DMS79 treated with DMSO at 0.1 percent for 48 hours (cell line): ENCODE measurements around the gene OR4D9.

Source experiments
- DNase-seq: peaks from one replicate; lab custom pipeline; 2025; lab: John Stamatoyannopoulos, UW

The OR4D9 gene

DNA sequence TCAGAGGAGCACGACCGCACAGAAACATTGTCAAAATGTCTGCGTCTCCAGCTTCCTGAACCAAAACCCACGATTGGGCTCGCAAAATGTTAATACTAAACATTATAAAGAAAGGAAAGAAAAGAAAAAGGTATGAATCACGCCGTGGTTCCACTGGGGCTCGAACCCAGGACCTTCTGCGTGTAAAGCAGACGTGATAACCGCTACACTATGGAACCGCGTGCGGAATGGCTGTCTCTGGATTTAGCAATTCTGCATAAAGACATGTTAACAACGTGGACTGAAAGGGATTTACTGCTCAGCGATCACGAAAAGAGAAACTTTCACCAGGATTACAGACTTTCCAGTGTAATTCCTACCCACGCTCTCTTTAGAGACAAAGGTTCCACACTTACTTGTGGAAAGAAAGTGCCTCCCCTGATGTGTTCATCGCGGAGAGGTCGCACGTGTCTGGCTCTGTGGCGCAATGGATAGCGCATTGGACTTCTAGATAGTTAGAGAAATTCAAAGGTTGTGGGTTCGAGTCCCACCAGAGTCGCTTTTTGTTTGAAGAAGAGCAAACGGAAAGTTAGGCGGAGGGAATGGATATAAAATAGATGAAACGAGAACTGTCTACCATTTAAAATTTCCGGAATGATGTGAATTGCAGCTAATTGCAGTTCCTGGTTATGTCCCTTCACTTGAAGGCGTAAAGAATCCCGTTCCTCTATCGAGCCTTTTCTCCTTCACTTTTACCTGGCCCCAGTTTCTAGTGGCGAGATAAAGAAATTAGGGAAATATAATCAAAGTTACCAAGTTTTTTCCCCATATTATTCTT lies 39.7 kb downstream of the OR4D9 start:
- peak; percentile 83 for DNase-seq

DNA sequence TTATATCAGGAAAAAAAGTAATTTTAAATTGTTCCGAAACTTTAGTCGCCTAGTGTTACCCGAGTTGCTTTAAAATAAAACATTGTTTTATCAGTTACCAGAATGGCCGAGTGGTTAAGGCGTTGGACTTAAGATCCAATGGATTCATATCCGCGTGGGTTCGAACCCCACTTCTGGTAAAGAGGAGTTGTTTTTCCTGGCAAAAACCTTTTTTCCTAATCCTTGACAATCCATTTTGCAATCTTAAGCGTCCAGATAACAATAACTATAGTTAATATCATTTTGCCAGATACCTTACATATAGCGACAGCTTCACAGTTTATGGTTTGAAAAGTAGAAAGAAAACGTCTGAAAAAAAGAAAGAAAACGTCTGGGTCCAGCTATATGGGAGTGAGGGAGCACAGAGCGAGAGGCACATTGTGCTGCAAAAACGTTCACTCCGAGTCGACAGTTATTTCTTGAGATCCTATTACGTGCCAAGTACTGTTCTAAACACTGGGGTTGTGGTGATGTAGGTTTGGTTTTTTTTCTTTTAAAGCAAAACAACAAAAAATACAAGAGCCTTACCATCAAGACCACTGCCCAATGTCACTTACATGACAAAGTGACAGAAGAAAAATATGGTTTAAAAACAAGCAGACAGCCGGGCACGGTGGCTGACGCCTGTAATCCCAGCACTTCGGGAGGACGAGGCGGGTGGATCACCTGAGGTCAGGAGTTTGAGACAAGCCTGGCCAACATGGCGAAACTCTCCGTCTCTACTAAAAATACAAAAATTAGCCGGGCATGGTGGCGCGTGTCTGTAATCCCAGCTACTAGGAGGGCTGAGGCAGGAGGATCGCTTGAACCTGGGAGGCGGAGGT lies 40.6 kb downstream of the OR4D9 start:
- no peak for DNase-seq

DNA sequence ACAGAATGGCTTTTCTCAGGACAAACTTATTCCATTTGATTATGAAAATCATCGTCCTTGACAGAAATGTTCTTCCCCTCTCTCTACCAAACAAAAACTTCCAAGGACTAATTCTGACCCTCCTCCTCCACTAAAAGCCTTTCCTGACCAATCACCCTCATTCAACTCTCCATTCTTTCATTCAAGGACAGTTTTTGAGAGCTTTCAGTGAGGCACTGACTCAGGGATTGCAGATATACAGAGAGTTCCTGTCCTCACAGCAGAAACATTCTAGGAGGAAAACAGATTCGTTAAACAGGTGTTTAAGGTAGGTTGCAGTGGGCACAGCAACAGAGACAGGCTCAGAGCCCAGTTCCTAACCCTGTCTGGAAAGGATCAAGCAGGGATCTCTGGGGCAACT lies 41.5 kb downstream of the OR4D9 start:
- no peak for DNase-seq

DNA sequence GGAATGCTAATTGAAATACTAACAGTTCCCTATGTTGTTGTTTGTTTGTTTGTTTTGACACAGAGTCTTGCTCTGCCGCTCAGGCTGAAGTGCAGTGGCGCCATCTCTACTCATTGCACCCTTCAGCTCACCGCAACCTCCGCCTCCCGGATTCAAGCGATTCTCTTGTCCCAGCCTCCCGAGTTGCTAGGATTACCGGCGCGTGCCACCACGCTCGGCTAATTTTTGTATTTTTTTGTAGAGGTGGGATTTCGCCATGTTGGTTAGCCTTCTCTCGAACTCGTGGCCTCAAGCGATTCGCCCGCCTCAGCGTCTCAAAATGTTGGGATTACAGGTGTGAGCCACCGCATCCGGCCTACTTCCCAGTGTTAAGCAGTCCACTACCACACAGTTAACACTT lies 42.0 kb downstream of the OR4D9 start:
- no peak for DNase-seq

DNA sequence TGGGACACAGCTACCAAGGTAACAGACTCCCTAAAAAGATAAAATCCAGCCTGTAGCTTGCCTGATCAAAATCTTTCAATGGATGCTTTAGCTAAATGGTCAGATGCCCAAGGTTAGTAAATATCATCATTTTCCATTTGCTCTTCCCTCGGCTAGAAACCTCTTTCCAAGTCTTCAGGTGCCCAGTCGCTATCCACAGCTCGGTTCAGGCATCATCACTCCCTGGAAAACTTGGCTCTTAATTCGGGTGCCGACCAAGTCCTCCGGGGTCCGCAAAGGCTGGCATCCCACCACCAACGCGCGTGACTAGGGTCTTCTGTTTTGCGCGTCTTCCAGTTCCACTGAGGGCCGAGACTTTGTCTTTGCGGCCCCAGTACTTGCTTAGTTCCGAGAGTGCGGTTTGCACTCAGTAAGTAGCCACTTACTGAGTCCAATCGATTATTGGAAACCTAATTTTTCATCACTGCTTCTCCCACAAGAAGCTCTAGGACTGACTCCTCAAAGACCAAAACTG lies 44.3 kb downstream of the OR4D9 start:
- DNase-seq = no peak

DNA sequence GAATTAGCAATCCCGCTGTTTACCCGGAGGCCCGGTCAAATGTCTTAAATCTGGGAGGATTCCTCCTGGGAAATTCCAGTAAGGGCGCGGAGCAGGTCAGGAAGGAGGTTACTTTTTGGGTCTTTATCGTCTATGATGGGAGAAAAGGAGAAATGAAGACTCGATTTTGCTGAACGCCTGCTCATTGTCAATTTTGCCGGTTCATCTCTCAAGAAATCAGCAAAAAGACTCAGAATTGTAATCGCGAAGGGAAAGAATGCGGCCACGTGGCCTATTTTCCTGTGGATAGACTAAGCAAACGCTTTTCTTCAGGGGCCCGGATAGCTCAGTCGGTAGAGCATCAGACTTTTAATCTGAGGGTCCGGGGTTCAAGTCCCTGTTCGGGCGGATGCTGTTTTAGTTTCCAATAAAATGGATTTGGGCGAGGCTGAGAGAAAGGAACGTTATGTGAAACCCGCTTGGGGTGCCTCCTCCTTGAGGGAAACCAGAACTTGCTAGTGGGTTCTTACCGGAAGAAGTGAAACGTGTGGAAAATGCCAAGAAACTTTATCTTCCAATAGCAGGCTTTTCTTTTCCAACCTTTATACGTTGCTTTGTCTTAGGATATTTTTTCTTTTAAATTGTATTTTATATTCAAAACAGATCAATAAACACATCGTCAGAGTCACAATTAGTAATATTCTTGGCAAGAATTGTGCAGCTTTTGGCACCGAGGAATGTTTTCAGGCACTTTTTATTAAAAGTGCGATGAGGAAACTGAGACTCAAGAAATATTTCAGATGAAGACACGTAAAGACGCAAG lies 45.0 kb downstream of the OR4D9 start:
- DNase-seq = no peak

- DNase-seq = no peak
These were observed 45.6 kb downstream of the OR4D9 start for GRCh38 chr11:59556917-59557348.

DNA sequence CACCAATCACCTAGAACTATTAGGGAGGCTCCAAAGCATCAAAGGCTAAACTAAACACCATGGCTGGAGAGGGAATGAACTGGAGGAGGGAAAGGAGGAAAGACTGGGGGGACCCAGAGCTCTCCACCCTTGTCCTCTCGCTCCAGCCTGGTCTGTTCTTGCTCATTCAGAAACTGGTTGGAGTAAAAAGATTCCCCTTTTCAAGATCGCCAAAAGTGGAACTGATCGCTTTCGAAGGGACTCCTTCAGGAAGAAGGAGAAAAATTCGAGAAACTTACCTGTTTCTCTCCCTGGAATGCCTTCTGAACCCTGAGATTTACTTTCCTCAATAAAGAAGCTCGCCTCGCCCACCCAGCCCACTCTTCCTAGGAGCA lies 46.9 kb downstream of the OR4D9 start:
- no peak for DNase-seq

GRCh38 chr11:59559886-59560285 lies 48.5 kb downstream of the OR4D9 start:
- DNase-seq = no peak

DNA sequence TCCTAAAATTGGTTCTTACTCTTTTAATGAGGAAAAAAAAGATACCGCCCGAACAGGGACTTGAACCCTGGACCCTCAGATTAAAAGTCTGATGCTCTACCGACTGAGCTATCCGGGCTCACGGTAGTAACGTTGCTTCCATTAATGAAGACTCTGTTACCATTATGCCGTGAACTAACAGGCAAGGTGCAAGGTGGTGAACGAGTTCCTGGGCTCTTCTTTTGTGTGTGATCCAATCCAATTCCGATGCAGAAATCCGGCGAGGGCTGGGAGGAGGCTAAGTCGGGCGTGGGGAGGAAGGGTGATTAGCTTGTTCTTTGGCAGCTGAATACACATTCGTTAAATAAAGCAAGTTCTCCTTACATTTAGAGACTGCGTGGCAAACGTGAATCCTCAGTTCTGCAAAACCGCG lies 49.0 kb downstream of the OR4D9 start:
- DNase-seq = peak; percentile 56

DNA sequence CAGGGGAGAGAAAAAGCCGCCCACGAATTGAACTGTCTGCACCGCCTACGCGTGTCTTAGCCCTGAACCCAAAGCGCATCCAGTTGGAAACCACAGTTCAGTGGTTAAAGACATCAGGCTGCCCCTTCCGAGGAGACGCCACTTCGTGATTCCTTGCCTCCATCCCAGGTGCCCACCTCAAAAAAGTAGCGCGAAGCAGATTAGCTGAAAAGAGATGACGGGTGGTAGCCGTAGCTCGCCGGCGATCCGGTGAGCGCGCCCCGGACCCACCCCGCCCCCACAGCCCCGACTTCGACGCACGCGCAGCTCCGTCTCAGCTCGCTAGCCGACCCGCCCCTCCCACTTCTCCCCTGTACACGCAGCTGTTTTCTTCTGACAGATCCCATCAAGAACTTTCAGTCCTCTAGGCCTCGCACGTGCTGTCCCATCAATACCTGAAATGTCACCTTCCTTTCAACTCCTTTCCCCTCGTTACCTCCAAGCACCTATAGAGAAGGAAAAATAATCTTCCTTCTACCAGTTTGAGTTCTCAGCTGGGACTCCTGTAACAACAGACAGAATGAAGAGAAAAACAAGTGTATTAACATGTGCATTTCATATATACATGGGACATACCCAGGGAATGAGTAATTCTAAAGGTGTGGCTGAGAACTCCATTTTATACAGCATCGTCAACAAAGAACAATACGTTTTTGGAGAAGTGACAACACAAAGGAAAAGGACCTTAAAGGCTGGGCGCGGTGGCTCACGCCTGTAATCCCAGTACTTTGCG lies 49.5 kb downstream of the OR4D9 start:
- DNase-seq = peak; percentile 56

- no peak for DNase-seq
These were observed 51.0 kb downstream of the OR4D9 start for GRCh38 chr11:59562292-59562691.
